ENCODE measurements around the gene SUGCT.

GRCh38 chr7:40509287-40509996 is 374.6 kb downstream of the SUGCT start:
- TF ChIP-seq, protein P1, sequence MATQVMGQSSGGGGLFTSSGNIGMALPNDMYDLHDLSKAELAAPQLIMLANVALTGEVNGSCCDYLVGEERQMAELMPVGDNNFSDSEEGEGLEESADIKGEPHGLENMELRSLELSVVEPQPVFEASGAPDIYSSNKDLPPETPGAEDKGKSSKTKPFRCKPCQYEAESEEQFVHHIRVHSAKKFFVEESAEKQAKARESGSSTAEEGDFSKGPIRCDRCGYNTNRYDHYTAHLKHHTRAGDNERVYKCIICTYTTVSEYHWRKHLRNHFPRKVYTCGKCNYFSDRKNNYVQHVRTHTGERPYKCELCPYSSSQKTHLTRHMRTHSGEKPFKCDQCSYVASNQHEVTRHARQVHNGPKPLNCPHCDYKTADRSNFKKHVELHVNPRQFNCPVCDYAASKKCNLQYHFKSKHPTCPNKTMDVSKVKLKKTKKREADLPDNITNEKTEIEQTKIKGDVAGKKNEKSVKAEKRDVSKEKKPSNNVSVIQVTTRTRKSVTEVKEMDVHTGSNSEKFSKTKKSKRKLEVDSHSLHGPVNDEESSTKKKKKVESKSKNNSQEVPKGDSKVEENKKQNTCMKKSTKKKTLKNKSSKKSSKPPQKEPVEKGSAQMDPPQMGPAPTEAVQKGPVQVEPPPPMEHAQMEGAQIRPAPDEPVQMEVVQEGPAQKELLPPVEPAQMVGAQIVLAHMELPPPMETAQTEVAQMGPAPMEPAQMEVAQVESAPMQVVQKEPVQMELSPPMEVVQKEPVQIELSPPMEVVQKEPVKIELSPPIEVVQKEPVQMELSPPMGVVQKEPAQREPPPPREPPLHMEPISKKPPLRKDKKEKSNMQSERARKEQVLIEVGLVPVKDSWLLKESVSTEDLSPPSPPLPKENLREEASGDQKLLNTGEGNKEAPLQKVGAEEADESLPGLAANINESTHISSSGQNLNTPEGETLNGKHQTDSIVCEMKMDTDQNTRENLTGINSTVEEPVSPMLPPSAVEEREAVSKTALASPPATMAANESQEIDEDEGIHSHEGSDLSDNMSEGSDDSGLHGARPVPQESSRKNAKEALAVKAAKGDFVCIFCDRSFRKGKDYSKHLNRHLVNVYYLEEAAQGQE (IDR thresholded peaks at IDR 0.05; ENCODE audit: low read depth, low read length): no peak
- TF ChIP-seq CTCF (IDR thresholded peaks at IDR 0.05) (no peak), POLR2AphosphoS5 (IDR thresholded peaks at IDR 0.05; ENCODE audit: low read depth, low read length) (no peak), RFX5 (IDR thresholded peaks at IDR 0.05; ENCODE audit: low read length) (no peak), TEAD4 (IDR thresholded peaks at IDR 0.05; ENCODE audit: borderline replicate concordance, insufficient read depth) (no peak), EP300 (IDR thresholded peaks at IDR 0.05; ENCODE audit: borderline replicate concordance in 1 of 2, low read depth in 1 of 2, low read length in 1 of 2) (no peak)
- TF ChIP-seq, protein P2, sequence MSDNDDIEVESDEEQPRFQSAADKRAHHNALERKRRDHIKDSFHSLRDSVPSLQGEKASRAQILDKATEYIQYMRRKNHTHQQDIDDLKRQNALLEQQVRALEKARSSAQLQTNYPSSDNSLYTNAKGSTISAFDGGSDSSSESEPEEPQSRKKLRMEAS (IDR thresholded peaks at IDR 0.05; ENCODE audit: low read depth): no peak

Data from SK-N-SH (cell line).